ENCODE measurements around the gene CHST6. TPM values are rescaled to one million over a fixed set of nuclear protein-coding genes. Genes with fewer than 3 reads are reported as not detected.
"Not testable (repeated sequence)": the region's sequence is repeated elsewhere in the genome, so short reads cannot be mapped to it uniquely, and the experiment has no call there.

The CHST6 gene
- polyA plus RNA-seq, 1 donor (not counting 4 experiments of a cell fraction or from before 2014, with no cell fraction given): 0.14 TPM

GRCh38 chr16:75424105-75424762 lies 71.0 kb downstream of the CHST6 start:
- peaks cover 85% of the 10 kb centered on the region for H3K79me2 ChIP-seq (ENCODE audit: control insufficient read depth, insufficient read depth, low read length)
- H3K9ac ChIP-seq (ENCODE audit: control insufficient read depth, extremely low read depth, insufficient read depth, low read length); H3K27me3 ChIP-seq (ENCODE audit: control insufficient read depth, extremely low read depth, insufficient read depth, low read length); H4K20me1 ChIP-seq (ENCODE audit: control insufficient read depth, extremely low read depth, insufficient read depth, low read length); H3K4me1 ChIP-seq (ENCODE audit: control insufficient read depth, extremely low read depth, insufficient read depth, low read length); H2AFZ ChIP-seq (ENCODE audit: control insufficient read depth, low read length); dilution Hi-C loops (cut with MboI; ENCODE audit: extremely low pct_ligation_motif_present, low sequenced_read_pairs); H3K36me3 ChIP-seq (ENCODE audit: control insufficient read depth in 2 of 2, extremely low read depth in 1 of 2, insufficient read depth in 2 of 2, low read length in 2 of 2); H3K9me1 ChIP-seq (ENCODE audit: control insufficient read depth, extremely low read depth, insufficient read depth, low read length); H3K4me3 ChIP-seq (ENCODE audit: control insufficient read depth in 2 of 3, extremely low read depth in 1 of 3, insufficient read depth in 2 of 3, low read depth in 1 of 3, low read length in 3 of 3); H3K4me2 ChIP-seq (ENCODE audit: control insufficient read depth, extremely low read depth, insufficient read depth, low read depth, low read length); H3K9me3 ChIP-seq (ENCODE audit: control insufficient read depth, low read depth, low read length); H3K27ac ChIP-seq (ENCODE audit: control insufficient read depth, insufficient read depth, low read length); FAIRE-seq; DNase-seq (ENCODE audit: low read depth, low spot score): not testable (repeated sequence)

GRCh38 chr16:75423723-75424104 lies 71.5 kb downstream of the CHST6 start:
- Histone ChIP-seq H3K27me3 (ENCODE audit: control insufficient read depth, extremely low read depth, insufficient read depth, low read length) (no peaks in the 10 kb centered on the region), H4K20me1 (ENCODE audit: control insufficient read depth, extremely low read depth, insufficient read depth, low read length) (no peaks in the 10 kb centered on the region), H3K27ac (ENCODE audit: control insufficient read depth, insufficient read depth, low read length) (no peak overlapping the region), H2AFZ (ENCODE audit: control insufficient read depth, low read length) (no peak overlapping the region), H3K9me3 (ENCODE audit: control insufficient read depth, low read depth, low read length) (no peaks in the 10 kb centered on the region), H3K9me1 (ENCODE audit: control insufficient read depth, extremely low read depth, insufficient read depth, low read length) (no peaks in the 10 kb centered on the region), H3K36me3 (ENCODE audit: control insufficient read depth in 2 of 2, extremely low read depth in 1 of 2, insufficient read depth in 2 of 2, low read length in 2 of 2) (no peaks in the 10 kb centered on the region), H3K79me2 (ENCODE audit: control insufficient read depth, insufficient read depth, low read length) (peaks cover 84% of the 10 kb centered on the region), H3K4me1 (ENCODE audit: control insufficient read depth, extremely low read depth, insufficient read depth, low read length) (peaks cover 9% of the 10 kb centered on the region), H3K9ac (ENCODE audit: control insufficient read depth, extremely low read depth, insufficient read depth, low read length) (no peak overlapping the region), H3K4me3 (ENCODE audit: control insufficient read depth in 2 of 3, extremely low read depth in 1 of 3, insufficient read depth in 2 of 3, low read depth in 1 of 3, low read length in 3 of 3) (no peak overlapping the region), H3K4me2 (ENCODE audit: control insufficient read depth, extremely low read depth, insufficient read depth, low read depth, low read length) (no peak overlapping the region)
- no peak for FAIRE-seq
- dilution Hi-C loops (cut with MboI; ENCODE audit: extremely low pct_ligation_motif_present, low sequenced_read_pairs): no loop called here
- TF ChIP-seq EZH2 (IDR thresholded peaks at IDR 0.05; ENCODE audit: low read length) (no peak), CTCF (optimal IDR thresholded peaks at IDR 0.05 in 1 of 3, IDR thresholded peaks at IDR 0.05 in 1 of 3, conservative IDR thresholded peaks at IDR 0.05 in 1 of 3; ENCODE audit: extremely low read depth in 1 of 3, insufficient read depth in 2 of 3, low read length in 3 of 3) (no peak)
- no peak for DNase-seq (ENCODE audit: low read depth, low spot score)

Other genes with a start within 250 kb of the CHST6 start
- gene BCAR1, start 243.8 kb downstream of the CHST6 start, polyA plus RNA-seq: 17.8 to 31.2 TPM (median 23.0 TPM) in 3 replicates
- gene CFDP1, start 61.9 kb downstream of the CHST6 start, polyA plus RNA-seq: 22.3 to 42.1 TPM (median 32.8 TPM) in 3 replicates
- 13.2 to 22.1 TPM (median 14.5 TPM) in 3 replicates for gene TMEM170A, start 30.8 kb downstream of the CHST6 start, polyA plus RNA-seq
- gene CHST5, start 40.7 kb upstream of the CHST6 start, polyA plus RNA-seq: 0.08 to 0.19 TPM (median 0.12 TPM) in 3 replicates
- gene TMEM231, start 60.8 kb upstream of the CHST6 start, polyA plus RNA-seq: 11.0 to 15.9 TPM (median 11.7 TPM) in 3 replicates
- gene GABARAPL2, start 70.9 kb upstream of the CHST6 start, polyA plus RNA-seq: 83.2 to 95.8 TPM (median 93.2 TPM) in 3 replicates
- 33.3 to 43.4 TPM (median 34.4 TPM) in 3 replicates for gene ADAT1, start 127.8 kb upstream of the CHST6 start, polyA plus RNA-seq
- 148 to 206 TPM (median 202 TPM) in 3 replicates for gene KARS1, start 152.2 kb upstream of the CHST6 start, polyA plus RNA-seq
- 14.3 to 24.4 TPM (median 20.0 TPM) in 3 replicates for gene TERF2IP, start 152.3 kb upstream of the CHST6 start, polyA plus RNA-seq
- gene CPHXL2, start 181.6 kb upstream of the CHST6 start, polyA plus RNA-seq: not detected in 3 replicates
- gene DUXB, start 206.0 kb upstream of the CHST6 start, polyA plus RNA-seq: not detected in 3 replicates
- not detected in 3 replicates for gene CPHXL, start 231.0 kb upstream of the CHST6 start, polyA plus RNA-seq

Measured in keratinocyte (primary cell).